ENCODE results near the gene DDX51. TPM values are rescaled to one million over a fixed set of nuclear protein-coding genes. Genes with fewer than 3 reads are reported as not detected.

Gene DDX51
- total RNA-seq, 2 donors from 2014 or later, result 9.4 to 22.9 TPM

DNA sequence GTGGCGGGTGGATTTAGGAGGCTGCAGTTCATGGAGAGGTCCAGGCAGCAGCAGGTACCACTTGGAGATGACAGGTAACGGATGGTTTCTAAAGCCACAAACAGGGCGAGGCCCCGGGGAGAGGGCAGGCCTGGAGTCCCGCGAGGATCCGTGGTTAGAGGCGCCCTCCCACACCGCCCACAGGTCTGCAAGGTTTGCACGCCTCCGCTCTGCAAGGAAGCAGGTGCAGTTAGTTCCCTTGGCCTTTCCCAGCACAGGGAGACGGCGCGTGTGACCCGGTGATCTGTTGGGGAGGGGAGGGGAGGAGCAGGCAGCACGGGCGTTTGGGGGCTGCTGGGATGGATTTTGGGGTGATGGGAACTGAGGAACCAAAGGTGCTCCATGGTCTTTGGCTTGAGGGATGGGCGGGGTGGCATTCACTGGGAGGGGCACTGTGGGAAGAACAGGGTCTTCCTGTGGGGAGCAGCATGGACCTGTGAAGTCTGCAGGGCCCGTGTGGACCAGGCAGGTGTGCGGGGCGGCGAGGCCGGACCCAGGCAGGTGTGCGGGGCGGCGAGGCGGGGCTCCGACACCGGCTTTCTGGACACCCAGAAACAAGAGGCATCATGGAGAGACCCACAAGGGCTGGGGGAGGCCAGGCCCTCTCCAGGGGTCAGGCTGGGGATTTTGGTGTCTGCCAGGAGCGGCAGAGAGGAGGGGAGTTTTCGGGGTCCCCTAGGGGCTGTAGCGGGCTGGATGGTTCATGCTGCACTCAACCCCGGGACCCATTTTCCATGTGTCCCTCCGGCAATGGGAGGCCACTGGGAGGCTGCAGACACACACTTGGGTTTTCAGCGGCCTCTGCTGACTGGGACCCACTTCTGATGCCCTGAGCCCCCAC, 29.3 kb upstream of the DDX51 start:
- no peak overlapping the region for H3K4me3 ChIP-seq
- H3K27ac ChIP-seq, result no peak overlapping the region
- H3K36me3 ChIP-seq, result no peaks in the 10 kb centered on the region
- TF ChIP-seq, protein P1, sequence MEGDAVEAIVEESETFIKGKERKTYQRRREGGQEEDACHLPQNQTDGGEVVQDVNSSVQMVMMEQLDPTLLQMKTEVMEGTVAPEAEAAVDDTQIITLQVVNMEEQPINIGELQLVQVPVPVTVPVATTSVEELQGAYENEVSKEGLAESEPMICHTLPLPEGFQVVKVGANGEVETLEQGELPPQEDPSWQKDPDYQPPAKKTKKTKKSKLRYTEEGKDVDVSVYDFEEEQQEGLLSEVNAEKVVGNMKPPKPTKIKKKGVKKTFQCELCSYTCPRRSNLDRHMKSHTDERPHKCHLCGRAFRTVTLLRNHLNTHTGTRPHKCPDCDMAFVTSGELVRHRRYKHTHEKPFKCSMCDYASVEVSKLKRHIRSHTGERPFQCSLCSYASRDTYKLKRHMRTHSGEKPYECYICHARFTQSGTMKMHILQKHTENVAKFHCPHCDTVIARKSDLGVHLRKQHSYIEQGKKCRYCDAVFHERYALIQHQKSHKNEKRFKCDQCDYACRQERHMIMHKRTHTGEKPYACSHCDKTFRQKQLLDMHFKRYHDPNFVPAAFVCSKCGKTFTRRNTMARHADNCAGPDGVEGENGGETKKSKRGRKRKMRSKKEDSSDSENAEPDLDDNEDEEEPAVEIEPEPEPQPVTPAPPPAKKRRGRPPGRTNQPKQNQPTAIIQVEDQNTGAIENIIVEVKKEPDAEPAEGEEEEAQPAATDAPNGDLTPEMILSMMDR (IDR thresholded peaks at IDR 0.05), result no peak
- intact Hi-C loops (cut with DNase I), result no loop called here
- no peaks in the 10 kb centered on the region for H3K4me1 ChIP-seq
- no peak for DNase-seq
- no peaks in the 10 kb centered on the region for H3K9me3 ChIP-seq
- H3K27me3 ChIP-seq, result no peaks in the 10 kb centered on the region
- H3K9ac ChIP-seq (ENCODE audit: low read depth in 2 of 2, low read length in 2 of 2), result no peak overlapping the region

- Histone ChIP-seq H3K27ac (no peak overlapping the region), H3K4me1 (no peaks in the 10 kb centered on the region), H3K36me3 (no peaks in the 10 kb centered on the region), H3K27me3 (no peaks in the 10 kb centered on the region), H3K9ac (ENCODE audit: low read depth in 2 of 2, low read length in 2 of 2) (no peak overlapping the region), H3K9me3 (no peaks in the 10 kb centered on the region), H3K4me3 (no peak overlapping the region)
- TF ChIP-seq, protein P1 (IDR thresholded peaks at IDR 0.05), result no peak
- no peak for DNase-seq
- intact Hi-C loops (cut with DNase I), result no loop called here
These were observed 28.5 kb upstream of the DDX51 start for GRCh38 chr12:132172619-132173018.

- no peaks in the 10 kb centered on the region for H3K4me1 ChIP-seq
- no peaks in the 10 kb centered on the region for H3K27me3 ChIP-seq
- H3K9ac ChIP-seq (ENCODE audit: low read depth in 2 of 2, low read length in 2 of 2), result no peak overlapping the region
- H3K36me3 ChIP-seq, result no peaks in the 10 kb centered on the region
- no peak for DNase-seq
- no peak overlapping the region for H3K27ac ChIP-seq
- intact Hi-C loops (cut with DNase I), result no loop called here
- TF ChIP-seq, protein P1 (IDR thresholded peaks at IDR 0.05), result no peak
- no peak overlapping the region for H3K4me3 ChIP-seq
- H3K9me3 ChIP-seq, result no peaks in the 10 kb centered on the region
These were observed 27.9 kb upstream of the DDX51 start for GRCh38 chr12:132171968-132172521.

DNA sequence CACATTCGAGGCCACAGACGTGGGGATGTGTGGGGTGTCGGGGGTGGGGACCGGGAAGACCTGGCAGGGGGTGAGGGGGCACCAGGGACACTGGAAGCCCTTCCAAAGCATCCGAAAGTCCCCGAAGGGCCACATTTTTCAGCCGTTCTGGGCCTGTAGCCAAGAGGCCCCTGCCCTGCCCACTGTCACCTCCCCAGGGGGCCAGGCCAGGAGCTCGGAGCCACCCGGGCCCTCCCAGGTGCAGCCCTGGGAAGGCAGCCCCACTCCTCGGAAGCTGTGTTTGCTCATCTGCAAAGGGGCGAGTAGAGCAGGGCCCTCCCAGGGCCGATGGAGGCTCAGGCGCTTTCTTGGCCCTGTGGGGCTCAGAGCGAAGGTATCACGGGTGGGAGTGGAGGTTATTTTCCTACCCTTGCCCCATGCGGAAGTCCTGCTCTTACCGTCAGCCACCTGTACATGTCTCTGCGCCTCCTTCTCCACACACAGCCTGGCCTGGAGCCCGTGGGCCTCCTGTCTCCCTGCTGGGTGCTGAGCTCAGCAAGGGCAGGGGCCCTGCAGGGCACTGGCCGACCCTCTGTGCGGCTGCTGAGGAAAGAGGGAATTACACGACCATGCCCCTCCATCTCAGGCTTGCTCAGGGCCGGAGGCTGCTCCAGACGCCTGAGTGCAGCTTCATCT, 27.3 kb upstream of the DDX51 start:
- TF ChIP-seq, protein P1 (IDR thresholded peaks at IDR 0.05), result no peak
- Histone ChIP-seq H3K9me3 (no peaks in the 10 kb centered on the region), H3K4me3 (no peak overlapping the region), H3K9ac (ENCODE audit: low read depth in 2 of 2, low read length in 2 of 2) (no peak overlapping the region), H3K4me1 (no peaks in the 10 kb centered on the region), H3K27me3 (no peaks in the 10 kb centered on the region), H3K36me3 (no peaks in the 10 kb centered on the region), H3K27ac (no peak overlapping the region)
- DNase-seq, result no peak
- intact Hi-C loops (cut with DNase I), result no loop called here

DNA sequence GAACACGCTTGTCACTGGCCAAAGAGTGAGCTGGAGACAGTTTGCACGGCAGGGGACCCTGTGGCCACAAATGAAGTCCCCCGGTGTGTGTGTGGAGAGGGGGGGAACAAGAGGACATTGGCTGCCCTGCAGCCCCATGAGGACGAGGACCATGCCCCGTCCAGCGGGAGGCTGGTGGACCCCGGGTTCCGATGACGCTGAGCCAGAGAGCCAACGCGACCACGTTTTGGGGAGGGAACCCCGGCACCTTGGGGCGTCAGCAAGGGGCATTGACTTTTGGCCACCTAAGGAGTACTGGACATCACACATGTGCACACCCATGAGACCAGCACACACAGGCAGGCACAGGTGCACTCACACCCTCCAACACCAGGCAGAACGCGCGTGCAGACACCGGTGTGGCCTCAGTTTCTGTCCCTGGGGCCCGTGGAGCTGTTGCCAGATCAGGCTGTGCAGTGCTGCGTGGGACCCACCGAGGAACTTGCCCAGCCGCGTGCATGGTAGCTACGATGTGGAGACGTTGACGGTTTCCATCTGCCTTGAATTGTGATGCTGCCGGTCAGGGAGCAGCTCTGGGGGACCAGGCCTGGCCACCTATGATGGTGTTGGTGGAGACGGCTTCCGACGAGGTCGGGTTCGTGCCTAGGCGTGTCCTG, 26.6 kb upstream of the DDX51 start:
- no peaks in the 10 kb centered on the region for H3K4me1 ChIP-seq
- H3K4me3 ChIP-seq, result no peak overlapping the region
- H3K27ac ChIP-seq, result no peak overlapping the region
- no peak for DNase-seq
- TF ChIP-seq, protein P1 (IDR thresholded peaks at IDR 0.05), result no peak
- H3K27me3 ChIP-seq, result no peaks in the 10 kb centered on the region
- no peaks in the 10 kb centered on the region for H3K9me3 ChIP-seq
- intact Hi-C loops (cut with DNase I), result no loop called here
- no peaks in the 10 kb centered on the region for H3K36me3 ChIP-seq
- no peak overlapping the region for H3K9ac ChIP-seq (ENCODE audit: low read depth in 2 of 2, low read length in 2 of 2)

Measured in colonic mucosa (tissue), 4 donors.